ENCODE data around the gene DEPP1.

DNA sequence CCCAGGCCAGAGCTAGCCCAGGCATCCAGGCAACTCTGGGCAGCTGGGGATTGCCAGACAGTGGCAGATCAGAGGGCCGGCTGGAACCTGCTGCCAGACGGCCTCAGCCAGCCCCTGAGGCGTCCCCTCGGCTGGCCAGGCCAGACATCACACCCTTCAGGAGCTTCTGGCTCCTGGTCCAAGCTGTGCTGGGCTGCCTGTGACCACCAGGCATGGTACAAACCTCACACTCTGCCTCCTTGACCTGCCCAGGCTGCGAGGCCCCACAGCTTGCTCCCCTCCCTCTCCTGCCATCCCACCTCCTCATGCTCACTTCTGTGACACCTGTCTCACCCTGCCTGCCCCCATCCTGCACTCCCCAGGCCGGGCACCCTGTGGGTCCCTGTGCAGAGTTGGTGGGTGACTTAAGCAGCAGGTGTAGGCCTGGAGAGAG, 5.7 kb downstream of the DEPP1 start:
- TF ChIP-seq POLR2AphosphoS5 (IDR thresholded peaks at IDR 0.05): no peak
- no peak for TF ChIP-seq POLR2A (IDR thresholded peaks at IDR 0.05)

Data from prostate gland (tissue), 1 donor.